HG03575 (cell line): Measurements from ENCODE around the gene HNRNPC.
"Not testable (repeated sequence)": the region's sequence is repeated elsewhere in the genome, so short reads cannot be mapped to it uniquely, and the experiment has no call there.

Experiments used
- ATAC-seq: cut with Tn5 transposase; IDR thresholded peaks from one replicate; pipeline ENCODE4 v1.9.1; 2021; ENCODE audit not compliant: unreplicated experiment, insufficient number of reproducible peaks, low FRiP score; ENCODE audit errors: extremely low read depth

HNRNPC gene

DNA sequence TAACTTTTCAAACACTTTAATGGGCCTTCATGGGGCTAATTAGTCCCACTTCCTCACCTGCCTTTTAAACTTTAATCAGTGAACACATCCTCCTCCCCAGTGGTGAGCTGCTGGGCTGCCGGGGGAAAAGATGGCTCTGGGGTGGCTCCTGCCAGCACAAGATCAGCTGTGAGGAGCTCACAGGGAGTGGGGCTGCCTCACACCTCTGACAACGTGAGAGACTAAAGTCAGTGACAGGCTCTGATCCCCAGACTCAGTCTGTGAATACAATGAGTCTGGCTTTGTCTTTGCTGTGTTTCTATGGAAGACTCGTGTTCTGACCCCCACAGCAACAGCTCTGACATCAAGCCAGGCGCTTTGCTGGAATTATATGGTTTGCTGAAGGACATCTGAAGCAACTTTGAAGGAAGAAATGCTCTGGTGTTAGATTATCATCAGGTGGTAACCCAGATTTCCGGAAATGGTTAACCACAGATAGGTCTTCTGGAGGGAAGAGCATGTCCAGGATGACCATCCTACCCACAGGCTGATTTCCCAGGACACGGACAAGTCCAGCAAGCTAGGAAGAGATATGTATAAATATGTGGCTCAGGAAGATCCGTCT lies 104.1 kb downstream of the HNRNPC start:
- ATAC-seq: not testable (repeated sequence)

DNA sequence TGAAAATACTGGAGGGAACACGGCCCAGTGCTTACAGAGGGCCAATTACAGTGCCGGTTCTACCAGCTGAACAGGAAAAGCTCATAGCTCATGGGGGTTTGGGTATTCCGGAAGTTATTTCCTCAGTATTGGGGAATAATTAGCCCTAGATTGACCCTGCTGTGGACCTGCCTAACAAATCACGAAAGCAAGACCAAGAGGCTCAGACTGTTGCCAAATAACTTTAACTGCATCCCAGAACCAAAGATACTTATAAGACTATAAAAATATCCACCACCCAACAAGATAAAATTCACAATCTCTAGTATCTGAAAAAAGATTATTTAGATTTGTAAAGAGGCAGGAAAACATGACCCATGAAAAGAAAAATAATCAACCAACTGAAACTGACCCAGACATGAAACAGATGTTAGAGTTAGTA lies 105.4 kb downstream of the HNRNPC start:
- ATAC-seq: no peak

DNA sequence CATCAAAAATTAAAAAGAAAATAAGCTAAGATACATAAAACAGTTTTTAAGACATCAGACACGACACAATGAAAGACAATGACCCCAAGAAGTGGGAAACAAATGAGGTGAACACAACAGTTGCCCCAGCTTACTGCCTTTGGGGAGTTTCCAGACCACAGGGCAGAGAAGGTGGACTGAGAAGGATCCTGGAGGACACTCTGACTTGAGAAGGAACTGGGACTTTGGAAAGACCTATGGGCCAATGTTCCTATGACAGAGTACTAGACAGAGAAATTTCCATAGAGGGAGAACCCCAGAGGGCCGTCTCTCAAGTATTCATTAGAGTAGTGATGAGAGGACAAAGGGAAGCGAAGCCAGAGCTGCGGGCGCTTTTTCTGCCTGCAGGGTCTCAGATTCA lies 107.2 kb downstream of the HNRNPC start:
- no peak for ATAC-seq

- no peak for ATAC-seq
These were observed 109.1 kb downstream of the HNRNPC start for GRCh38 chr14:21160061-21160610.
